COR-L47 (cell line): Measurements from ENCODE around the gene TBC1D30.

Experiments used
- DNase-seq: peaks from one replicate; lab custom pipeline; 2025; lab: John Stamatoyannopoulos, UW

The TBC1D30 gene

DNA sequence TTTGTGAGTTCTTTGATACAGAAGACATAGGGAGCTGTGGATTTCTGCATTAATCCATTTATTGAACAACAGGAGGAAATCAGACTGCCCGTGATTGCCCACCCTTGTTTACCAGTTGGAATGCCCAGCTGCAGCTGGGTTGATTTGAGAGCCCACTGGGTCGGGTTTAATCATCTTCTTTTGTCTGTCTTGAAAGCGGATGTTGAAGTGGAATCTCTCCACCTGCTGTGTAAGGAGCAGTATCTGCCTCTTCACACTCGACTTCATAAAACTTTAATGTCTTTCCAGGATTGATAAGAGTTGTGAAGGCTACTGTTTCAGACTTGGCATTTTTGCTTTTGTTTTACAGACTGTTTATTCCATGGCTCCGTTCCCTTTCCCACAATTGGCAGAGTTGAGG is 39.9 kb downstream of the TBC1D30 start:
- DNase-seq: no peak

DNA sequence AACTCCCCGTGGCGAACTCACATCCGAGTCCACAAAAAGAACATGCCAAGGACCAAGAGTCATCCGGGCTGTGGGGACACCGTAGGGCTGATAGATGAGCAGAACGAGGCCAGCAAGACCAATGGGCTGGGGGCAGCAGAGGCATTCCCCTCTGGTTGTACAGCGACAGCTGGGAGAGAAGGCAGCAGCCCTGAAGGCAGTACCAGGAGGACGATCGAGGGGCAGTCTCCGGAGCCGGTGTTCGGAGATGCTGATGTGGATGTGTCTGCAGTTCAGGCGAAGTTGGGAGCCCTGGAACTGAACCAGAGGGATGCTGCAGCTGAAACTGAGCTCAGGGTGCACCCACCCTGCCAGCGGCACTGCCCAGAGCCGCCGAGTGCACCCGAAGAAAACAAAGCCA is 50.7 kb downstream of the TBC1D30 start:
- no peak for DNase-seq

DNA sequence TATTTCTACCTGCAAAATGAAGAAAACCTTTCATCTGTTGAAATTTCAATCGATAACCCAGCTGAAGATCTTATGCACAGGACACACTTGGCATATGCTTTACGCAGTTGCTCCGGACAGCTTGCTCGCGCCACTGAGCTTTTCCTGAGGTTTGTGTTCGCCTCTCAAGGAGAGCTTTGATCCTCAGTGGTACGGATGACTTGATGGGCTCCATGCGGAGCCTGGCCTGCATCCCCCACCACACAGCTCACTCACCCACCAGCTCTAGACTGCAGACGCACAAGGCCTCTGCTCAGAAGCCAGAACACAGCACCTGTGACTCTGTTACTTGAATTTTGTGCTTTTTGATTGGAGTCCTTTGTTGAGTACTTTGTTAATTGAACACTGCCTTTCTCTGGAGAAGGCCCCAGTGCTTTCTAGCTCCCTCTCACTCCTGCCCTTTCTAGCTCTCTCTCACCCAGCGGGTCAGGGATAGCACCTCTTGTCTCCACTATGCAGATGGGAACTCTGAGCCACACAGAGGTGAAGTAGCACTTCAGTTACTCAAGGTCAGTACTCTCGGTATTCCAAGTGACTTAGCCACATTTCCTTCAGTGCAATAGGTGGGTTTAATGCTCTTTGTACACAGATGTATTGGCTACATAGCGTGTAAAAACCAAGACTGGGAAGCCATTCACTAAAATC is 52.1 kb downstream of the TBC1D30 start:
- no peak for DNase-seq

DNA sequence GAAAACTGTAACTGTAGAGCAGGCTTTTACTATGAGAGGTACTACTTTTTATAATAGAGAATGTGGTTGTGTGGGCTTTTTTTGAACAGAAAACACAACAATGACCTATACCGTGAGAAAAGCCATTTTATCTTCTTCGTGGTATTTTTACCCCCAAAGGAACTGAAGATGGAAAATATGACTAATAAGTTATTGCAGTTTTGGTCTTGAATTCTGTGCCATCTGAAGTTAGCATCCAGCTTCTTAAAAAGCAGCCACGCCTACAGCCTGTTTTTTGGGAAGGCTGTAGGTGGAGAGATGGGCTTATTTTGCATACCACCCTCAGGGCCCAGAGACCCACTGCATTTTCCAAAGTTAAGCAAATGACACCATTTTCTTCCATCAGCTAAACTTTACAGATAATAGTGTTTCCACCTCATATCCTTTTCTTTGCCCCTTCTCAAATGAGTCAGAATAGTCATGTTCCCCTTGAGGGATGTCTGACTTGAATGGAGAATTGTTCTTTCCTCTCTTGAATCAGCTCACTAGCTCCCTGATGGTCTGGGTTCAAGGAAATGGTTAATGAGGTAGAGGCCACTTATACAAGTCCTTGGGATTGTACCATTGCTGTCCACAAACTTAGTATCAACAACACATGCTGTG is 53.0 kb downstream of the TBC1D30 start:
- no peak for DNase-seq

DNA sequence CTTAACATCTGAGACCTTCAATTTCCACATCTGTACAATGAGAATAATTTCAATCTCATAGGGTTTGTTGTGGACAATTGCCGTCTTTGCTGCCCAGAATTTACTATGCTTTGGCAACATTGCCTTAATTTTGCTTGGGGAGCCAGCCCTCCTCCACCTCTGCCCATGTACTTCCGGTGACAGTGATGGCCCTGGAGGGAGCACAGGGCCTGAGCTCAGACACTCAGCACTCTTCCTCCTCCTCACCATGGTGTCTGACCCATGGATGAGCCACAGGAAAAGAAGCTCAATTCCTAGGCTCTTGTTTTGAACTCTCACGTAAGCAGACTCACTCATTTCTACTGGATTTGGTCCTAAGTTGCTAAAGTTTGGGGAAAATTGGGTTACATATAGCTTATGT is 58.2 kb downstream of the TBC1D30 start:
- DNase-seq: no peak

DNA sequence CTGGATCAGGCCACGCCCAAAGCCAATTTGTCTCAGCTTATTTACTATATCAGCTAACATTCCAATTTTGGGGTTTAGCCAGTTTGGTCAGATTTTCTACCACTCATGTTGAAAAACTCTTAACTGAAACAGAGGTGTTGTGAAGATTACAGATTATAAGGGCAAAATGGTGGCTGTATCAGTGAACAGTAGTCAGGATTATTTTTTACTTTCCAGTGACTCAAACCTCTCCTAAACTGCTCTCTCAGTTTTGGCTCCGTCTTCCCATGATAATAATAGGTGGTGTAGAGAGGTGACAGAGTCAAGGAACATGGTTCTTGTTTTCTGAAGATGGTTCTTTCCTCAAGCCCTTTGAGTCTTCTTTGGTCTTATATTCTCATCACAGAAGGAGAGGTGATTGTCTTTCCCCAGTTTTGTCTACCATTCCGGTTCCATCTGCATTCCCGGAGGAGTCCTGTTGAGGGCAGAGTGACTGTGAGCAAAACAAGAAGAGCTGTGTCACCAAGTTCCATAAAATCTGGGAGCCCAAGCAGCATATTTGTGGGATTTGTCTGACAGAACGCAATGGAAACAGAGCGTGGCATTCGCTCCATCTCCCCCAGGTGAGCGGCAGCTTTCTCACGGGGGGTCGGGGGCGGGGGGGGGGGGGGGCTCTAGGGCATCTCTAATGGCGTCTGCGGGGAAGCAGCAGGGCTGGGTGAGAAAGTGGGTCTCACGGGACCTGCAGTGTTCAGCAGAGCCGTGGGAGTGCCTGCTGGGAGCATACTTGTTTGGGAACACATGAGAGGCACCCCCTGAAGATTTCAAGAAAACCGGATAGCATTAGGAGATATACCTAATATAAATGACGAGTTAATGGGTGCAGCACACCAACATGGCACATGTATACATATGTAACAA is 59.1 kb downstream of the TBC1D30 start:
- DNase-seq: no peak

DNA sequence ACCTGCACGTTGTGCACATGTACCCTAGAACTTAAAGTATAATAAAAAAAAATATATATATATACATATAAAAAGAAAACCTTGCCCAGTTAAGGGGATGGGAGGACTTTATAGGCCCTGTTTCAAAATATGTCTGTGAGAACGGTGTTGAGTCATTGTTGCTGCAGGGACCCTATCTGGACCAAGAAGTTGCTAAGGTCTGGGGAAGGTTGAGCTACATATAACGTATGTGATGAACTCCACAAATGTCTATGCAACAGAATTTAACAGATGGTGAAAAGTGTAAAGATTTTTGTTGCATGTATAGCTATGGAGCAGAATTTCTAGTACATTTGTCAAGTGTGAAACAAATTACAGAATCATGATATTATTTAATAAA is 59.7 kb downstream of the TBC1D30 start:
- no peak for DNase-seq

DNA sequence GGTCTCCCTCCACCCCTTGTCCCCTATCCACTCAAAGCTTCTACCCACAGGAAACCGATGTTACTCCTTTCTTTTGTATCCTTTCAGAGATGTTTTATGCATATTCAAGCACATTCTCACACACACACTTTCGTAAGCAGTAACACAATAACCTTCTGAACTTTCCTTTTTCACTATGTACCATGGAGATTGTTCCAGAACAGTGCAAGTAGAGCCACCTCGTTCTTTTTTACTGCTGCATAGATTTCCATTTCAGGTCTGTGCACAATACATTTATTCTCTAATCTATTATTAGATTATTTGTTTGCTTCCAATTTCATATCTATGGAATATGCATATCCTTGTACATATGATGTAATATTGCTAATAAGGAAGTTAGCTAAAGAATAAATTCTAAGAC is 60.3 kb downstream of the TBC1D30 start:
- DNase-seq: no peak

DNA sequence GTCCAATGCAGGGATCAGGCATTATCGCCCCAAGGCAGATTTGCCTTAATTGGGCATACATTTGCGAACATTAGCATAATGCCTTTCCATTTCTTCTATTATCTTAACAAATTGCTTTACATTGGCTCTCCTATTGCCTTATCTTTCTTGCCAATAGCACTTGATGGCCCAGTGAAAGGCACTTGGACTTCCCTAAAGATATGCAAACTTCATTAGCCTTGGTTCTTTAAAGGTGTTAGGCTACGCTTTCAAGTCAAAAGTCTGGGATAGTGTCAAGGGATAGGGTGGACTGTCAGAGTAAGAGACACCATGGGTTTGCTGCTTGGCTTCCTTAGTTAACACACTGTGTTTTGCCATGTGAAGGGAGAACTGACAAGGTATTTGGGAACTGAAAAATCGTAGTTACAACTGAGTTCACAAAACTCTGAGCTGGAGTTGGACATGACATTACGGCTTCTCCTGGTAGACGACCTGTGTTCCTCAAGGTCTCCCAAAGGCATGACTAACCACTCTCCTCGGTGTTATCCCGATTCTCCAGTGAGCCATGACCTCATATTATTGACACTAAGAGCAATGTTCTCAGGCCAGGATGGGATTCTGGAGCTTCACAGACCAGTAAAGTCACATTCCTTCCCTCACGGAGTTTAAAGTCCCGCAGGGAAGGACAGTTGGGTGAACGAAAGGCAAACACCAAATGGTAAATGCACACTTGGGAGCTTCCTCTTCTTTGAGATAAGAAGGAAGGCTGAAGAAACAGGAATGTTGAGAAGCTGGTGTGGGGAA is 65.2 kb downstream of the TBC1D30 start:
- DNase-seq: no peak

DNA sequence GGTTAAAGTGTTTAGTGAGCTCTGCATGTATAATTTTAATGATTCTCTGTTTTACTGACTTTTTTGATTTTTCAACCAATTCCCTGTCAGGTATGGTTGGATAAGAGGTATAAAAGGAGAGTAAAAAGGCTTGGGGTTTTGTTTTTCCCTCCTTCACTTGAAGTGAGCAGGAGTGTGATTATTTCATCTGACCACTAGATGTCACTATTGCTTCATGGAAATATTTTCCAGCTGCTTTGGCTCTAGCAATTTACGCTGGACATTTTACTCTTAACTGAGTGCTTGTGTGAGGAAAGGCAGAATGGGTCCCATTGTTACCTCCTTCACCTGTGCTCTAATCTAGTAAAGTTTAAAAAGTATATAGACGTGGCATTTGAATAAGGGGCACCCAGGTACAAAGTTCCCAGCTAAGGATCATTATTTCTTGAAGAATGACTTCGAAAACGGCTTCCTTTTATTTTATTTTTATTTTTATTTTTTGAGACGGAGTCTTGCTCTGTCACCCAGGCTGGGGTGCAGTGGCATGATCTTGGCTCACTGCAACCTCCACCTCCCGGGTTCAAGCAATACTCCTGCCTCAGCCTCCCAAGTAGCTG is 66.5 kb downstream of the TBC1D30 start:
- peak; percentile 61 for DNase-seq

DNA sequence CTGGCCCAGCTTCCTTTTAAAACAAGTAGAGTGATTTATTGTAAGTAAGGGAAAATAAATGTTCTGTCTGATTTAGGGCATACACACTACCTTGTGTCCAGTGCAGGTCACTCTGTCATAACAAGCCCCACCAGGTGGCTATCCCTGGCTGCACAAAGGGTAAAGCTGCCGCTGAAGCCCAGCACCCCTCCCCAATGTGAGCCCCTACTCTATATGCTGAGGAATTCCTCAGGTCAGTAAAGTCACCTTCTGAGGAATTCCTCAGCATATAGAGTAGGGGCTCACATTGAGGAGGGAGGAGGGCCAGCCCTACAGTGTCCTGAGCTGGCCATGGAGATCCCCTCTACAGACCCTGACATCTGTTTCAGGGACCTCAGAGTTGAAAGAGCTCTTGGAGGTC is 67.2 kb downstream of the TBC1D30 start:
- DNase-seq: no peak

DNA sequence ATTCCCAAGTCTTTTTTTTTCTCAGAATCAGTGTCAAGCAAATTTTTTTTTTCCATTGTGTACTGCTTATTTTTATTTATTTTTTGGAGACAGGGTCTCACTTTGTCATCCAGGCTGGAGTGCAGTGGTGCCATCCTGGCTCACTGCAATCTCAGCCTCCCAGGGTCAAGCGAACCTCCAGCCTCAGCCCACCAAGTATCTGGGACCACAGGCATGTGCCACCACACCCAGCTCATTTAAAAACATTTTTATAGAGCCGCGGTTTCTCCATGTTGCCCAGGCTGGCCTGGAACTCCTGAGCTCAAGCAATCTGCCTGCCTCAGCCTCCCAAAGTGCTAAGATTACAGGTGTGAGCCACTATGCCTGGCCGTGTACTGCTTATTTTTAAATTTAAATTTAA is 68.1 kb downstream of the TBC1D30 start:
- DNase-seq: no peak

DNA sequence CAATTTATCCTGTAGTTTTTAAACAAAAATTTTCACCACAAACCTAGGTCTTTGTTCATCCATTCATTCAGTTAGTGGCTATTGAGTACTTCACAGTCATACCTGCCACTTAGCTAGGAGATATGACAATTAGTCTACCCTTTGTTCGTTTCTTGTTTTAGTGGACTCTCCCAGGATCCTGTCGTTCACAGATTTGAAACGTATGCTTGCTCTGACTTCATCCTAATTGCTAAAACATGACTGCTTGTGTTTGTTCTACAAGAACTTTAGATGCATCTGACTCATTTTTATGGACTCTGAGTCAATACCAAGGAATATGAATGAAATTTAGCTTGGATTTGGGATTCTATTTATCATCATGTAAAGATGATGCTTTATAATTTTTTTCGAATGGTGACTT is 69.5 kb downstream of the TBC1D30 start:
- DNase-seq: no peak

DNA sequence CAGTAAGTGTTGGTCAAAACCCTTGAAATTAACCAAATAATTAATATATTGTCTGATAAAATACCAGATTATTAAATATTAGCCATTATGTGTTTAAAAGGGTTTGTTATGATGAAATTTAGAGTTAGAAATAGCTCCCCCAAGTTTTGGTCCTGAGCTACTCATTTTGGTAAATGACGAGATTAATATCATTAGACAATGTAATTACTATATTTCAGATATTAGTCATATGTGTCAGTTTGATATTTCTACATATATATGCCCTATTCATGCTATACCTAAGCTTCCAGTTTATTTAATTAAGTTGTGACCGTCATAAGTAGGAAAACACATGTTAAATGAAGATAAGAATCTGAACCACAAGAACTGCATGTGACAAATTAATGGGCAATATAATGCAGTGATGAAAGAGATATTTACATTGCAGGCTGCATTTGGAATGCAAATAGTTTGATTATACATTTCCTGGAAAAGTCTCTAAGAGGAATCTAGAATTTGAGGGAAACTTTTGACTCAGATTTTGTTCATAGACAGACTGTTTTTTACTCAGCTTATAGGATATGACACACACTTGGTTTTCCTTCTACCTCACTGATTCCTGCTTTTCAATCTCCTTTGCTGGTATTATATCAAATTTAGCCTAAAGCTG is 70.5 kb downstream of the TBC1D30 start:
- DNase-seq: no peak

DNA sequence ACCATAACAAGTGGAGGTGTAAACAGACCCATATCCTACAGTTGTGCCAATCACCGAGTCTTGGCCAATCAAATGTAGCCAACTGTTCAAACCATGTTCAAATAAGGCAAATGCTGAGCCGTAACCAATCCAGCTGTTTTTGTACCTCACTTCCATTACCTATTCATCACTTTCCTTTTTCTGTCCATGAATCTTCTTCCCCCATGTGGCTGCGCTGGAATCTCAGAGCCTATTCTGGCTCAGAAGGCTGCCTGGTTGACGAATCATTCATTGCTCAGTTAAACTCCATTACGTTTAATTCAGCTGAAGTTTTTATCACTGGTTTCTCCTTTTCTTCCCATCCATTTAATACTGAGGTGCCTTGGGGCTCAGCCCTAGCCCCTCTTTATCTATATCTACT is 71.1 kb downstream of the TBC1D30 start:
- no peak for DNase-seq

DNA sequence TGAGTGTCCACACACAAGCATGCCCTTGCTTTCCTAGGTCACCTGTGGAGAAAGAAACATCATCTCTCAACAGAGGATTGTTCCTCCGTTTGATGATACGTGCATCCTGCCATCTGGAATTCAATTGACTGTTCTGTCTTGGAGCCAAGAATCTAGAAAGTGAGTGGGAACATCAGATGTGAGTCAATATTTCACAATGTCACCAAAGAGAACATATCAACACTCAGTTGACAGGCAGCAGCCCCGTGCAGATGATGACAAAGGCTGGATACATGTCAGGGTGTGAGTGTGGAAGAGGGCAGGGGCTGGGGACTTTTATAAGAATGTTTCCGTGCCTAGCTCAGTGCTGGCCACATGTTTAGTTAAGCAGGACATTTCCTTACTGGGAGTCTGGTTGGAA is 76.1 kb downstream of the TBC1D30 start:
- no peak for DNase-seq

DNA sequence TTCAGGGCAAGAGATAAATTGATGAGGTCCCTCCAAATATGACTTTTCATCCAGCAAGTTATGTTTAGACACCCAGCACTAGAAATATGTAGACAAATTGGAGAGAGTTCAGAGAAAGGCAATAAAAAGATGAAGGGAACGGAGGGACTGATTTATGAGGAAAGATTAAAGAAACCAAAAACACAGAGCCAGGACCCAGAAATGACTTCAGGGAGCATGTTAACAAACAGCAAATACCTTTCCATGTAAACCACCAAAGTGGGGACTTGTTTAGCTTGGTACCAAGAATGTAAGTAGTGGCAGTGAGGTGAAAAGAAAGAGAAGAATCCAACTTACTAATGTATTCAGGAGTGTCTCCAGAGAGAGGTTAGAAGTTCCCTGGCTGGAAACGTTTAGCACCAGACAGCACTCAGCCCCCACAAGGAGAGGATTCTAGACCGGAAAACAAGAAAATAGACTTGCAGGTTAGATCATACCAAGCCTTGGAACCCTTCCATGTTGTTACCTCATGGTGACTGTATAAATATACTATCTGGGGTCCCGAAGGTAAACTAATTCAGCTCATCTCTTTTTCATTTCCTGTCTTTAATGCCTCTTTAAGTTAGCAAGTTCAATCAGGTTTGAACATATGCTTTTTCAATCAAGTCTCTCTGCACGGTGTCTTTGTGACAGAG is 79.2 kb downstream of the TBC1D30 start:
- no peak for DNase-seq

DNA sequence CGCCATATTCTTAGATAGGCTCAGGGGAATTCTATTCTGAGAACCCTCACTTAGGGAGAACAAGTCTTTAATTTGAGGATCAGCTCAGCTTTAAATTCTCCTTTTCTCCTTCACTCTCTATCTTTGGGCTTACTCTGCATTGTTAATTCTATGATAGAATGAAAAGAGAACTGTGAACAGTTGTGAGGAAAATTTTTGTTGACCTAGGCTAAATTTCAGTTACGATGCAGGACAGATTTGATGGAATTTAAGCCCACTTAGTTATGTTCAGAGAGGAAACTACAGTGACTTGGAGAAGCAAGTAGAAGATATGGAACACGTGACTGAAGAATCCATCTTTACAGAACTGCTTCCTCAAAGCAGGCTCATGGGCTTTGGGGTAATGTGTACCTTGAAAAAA is 82.7 kb downstream of the TBC1D30 start:
- no peak for DNase-seq

DNA sequence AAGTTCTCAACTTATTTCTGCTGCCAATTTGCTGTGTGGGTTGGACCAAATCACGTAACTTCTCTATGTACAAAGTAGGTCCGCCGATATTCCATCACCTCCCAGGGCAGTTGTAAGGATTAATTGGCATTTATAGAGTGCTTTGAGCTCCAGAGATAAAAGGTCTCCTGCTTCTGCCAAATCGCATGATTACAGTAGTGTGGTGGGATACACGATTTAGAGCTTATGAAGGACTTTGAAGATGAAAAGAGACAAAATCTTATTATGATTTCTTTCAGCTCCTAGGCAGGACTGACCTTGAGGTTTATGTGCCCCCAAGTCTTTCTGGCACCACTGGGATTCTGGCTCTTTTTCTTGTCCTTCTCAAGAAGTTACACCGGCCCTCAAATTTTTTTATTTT is 84.7 kb downstream of the TBC1D30 start:
- DNase-seq: no peak

DNA sequence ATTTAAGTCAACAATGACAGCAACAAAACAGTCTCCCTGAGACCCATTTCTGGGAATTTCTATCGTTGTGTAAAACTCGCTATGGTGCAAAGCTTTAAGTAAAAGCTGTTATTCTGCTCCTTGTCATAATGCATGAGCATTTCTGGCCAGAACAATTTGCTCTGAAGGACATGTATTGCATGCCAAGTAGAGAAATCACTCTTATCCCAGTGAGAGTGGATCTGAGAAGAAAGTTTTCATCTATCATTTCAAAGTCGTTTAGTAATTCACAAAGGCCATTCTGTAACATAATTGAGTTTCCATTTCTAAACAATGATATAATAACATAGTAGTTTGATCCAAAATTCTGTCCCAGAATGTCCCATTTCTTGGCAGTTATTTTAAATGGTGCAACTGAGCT is 86.6 kb downstream of the TBC1D30 start:
- DNase-seq: no peak

DNA sequence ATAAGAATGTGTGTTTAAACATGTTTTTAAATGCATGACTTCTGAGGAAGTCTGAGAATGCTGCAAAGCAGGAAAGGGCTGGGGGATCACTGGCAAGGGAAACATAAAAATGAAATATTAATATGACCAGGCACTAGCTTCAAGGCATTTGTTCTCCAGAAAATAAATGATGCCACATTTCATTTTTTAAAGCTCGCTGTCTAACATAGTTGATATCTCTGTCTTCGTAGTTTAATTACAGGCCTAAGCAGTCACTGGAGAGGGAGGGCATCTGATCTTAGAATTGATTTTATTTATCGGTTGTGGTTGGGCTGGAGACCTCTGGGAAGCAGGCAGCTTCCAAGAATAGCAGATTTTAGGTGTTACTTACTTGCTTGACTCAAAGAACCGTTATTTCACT is 87.5 kb downstream of the TBC1D30 start:
- DNase-seq: no peak
